Caco-2 (cell line): Measurements from ENCODE around the gene TBRG4. TPM values are rescaled to one million over a fixed set of nuclear protein-coding genes. Genes with fewer than 3 reads are reported as not detected.
"Not testable (repeated sequence)": the region's sequence is repeated elsewhere in the genome, so short reads cannot be mapped to it uniquely, and the experiment has no call there.

Experiments
- BruUV-seq: library from RNA; stranded (reverse); fragments of 400-500 nt; replicated peaks from 2 replicates; lab custom pipeline; 2021; lab: Mats Ljungman, UMichigan
- CTCF ChIA-PET: fragments of 300-600 bp; sonication (Branson Sonifier 250); formaldehyde crosslinking; loops from one replicate; lab custom pipeline; 2022; ENCODE audit warnings: antibody characterized with exemption; lab: Charles Lee
- POLR2A ChIA-PET: fragments of 300-600 bp; sonication (Branson Sonifier 250); formaldehyde crosslinking; loops from one replicate; lab custom pipeline; 2022; ENCODE audit warnings: antibody characterized with exemption; lab: Charles Lee
- DNase-seq, 2 experiments: peaks; one replicate each; pipeline versions ENCODE4 v3.0.0 to v3.0.0-alpha.2; 2020 to 2022
- H3K27me3 ChIP-seq: replicated peaks from 2 replicates; pipeline ENCODE4 v1.6.0; 2011; ENCODE audit warnings: low read length; ENCODE audit not compliant: control insufficient read depth, insufficient read depth
- H3K36me3 ChIP-seq: 2 replicates; pipeline ENCODE4 v1.5.1; 2011; ENCODE audit warnings: low read length; ENCODE audit not compliant: control insufficient read depth, insufficient read depth
- H3K4me1 ChIP-seq: fragments of 250-450 bp; sonication (Bioruptor Pico); 2 replicates; pipeline ENCODE4 v1.5.1; 2020; ENCODE audit warnings: mild to moderate bottlenecking
- H3K4me3 ChIP-seq: 2 replicates; pipeline ENCODE4 v1.5.1; 2011; ENCODE audit warnings: low read depth, mild to moderate bottlenecking, control low read depth, low read length
- H3K9me3 ChIP-seq: fragments of 250-450 bp; sonication (Bioruptor Pico); 2 replicates; pipeline ENCODE4 v1.5.1; 2020; ENCODE audit warnings: mild to moderate bottlenecking, moderate library complexity
- H3K27ac Mint-ChIP-seq: one replicate; pipeline ENCODE4 v1.8.0; 2022; ENCODE audit warnings: mixed read lengths; ENCODE audit not compliant: unreplicated experiment
- H3K27me3 Mint-ChIP-seq: one replicate; pipeline ENCODE4 v1.8.0; 2022; ENCODE audit warnings: mixed read lengths; ENCODE audit not compliant: insufficient read depth, unreplicated experiment
- H3K36me3 Mint-ChIP-seq: one replicate; pipeline ENCODE4 v1.8.0; 2022; ENCODE audit warnings: mild to moderate bottlenecking, mixed read lengths; ENCODE audit not compliant: insufficient read depth, unreplicated experiment
- H3K4me1 Mint-ChIP-seq: one replicate; pipeline ENCODE4 v1.8.0; 2022; ENCODE audit warnings: low read depth, mixed read lengths; ENCODE audit not compliant: unreplicated experiment
- H3K4me3 Mint-ChIP-seq: one replicate; pipeline ENCODE4 v1.8.0; 2022; ENCODE audit warnings: mild to moderate bottlenecking, moderate library complexity, mixed read lengths; ENCODE audit not compliant: unreplicated experiment
- H3K9me3 Mint-ChIP-seq: one replicate; pipeline ENCODE4 v1.8.0; 2022; ENCODE audit warnings: mixed read lengths; ENCODE audit not compliant: unreplicated experiment
- CTCF ChIP-seq, 2 experiments: fragments of 200-600 bp in 1 of 2; IDR thresholded peaks; 1 replicate in 1 of 2; 2 replicates in 1 of 2; pipeline versions ENCODE4 v1.5.1 to v1.8.0; 2011 to 2022; ENCODE audit warnings: antibody characterized with exemption in 1 of 2, control low read depth in 1 of 2, inconsistent platforms in 1 of 2, low read depth in 1 of 2, low read length in 1 of 2, mild to moderate bottlenecking in 1 of 2, moderate library complexity in 1 of 2; ENCODE audit not compliant: insufficient read depth in 1 of 2, severe bottlenecking in 1 of 2, unreplicated experiment in 1 of 2
- intact Hi-C: fragments of 100-400 bp; cut with micrococcal nuclease; formaldehyde crosslinking; loops from one replicate; pipeline ENCODE4 v1.10.0; 2022; ENCODE audit not compliant: unreplicated experiment
- total RNA-seq: library from RNA; stranded (reverse); gene quantifications from 2 replicates; pipeline ENCODE4 v1.2.3, GENCODE V29; 2022

Gene TBRG4
- total RNA-seq, 1 experiment from 2014 or later: 116 TPM

GRCh38 chr7:45114926-45115325, 3.4 kb upstream of the TBRG4 start:
- Mint-ChIP-seq H3K9me3 (no peaks in the 10 kb centered on the region), H3K4me1 (peaks cover 5% of the 10 kb centered on the region), H3K4me3 (no peak overlapping the region), H3K27ac (no peak overlapping the region), H3K27me3 (no peaks in the 10 kb centered on the region), H3K36me3 (peaks cover 24% of the 10 kb centered on the region)
- ChIA-PET POLR2A (interaction anchor here (0.7 kb wide), 2 partner anchors 545 to 748 kb away, joined by 3 to 4 read pairs; no protein-coding TSS in a partner anchor), CTCF (interaction anchor here (0.6 kb wide), 1 partner anchor 872 kb away, joined by 6 read pairs; no protein-coding TSS in a partner anchor)
- Histone ChIP-seq H3K4me1 (peaks cover 4% of the 10 kb centered on the region; the same call in 1 of the 2 replicates), H3K27me3 (no peaks in the 10 kb centered on the region), H3K9me3 (no peaks in the 10 kb centered on the region), H3K4me3 (no peak overlapping the region), H3K36me3 (no peaks in the 10 kb centered on the region; the same call in 1 of the 2 replicates)
- intact Hi-C loops: loop anchor here (5.0 kb wide), 1 partner anchor 128 kb away; no protein-coding TSS in a partner anchor
- BruUV-seq: no TSS peak
- no peak for DNase-seq
- TF ChIP-seq CTCF (IDR thresholded peaks at IDR 0.05; ENCODE audit: insufficient read depth in 1 of 2, low read depth in 1 of 2, low read length in 1 of 2, severe bottlenecking in 1 of 2, unreplicated experiment in 1 of 2): no peak

- H3K27me3 Mint-ChIP-seq, BruUV-seq, POLR2A ChIA-PET, DNase-seq, H3K4me1 Mint-ChIP-seq, H3K4me3 ChIP-seq, H3K36me3 ChIP-seq, CTCF ChIA-PET, H3K27ac Mint-ChIP-seq, H3K27me3 ChIP-seq, H3K4me3 Mint-ChIP-seq, H3K9me3 ChIP-seq, H3K9me3 Mint-ChIP-seq, H3K4me1 ChIP-seq: not testable (repeated sequence)
- intact Hi-C loops: loop anchor here (5.0 kb wide), 1 partner anchor 127 kb away; no protein-coding TSS in a partner anchor
- H3K36me3 Mint-ChIP-seq: peaks cover 26% of the 10 kb centered on the region
Measured at GRCh38 chr7:45114257-45114656, 2.8 kb upstream of the TBRG4 start.

GRCh38 chr7:45112648-45113047, 1.2 kb upstream of the TBRG4 start:
- Mint-ChIP-seq H3K27ac (peak overlapping the region; percentile 99), H3K27me3 (no peaks in the 10 kb centered on the region), H3K4me3 (peak overlapping the region; percentile 95), H3K4me1 (peaks cover 6% of the 10 kb centered on the region), H3K36me3 (peaks cover 42% of the 10 kb centered on the region), H3K9me3 (no peaks in the 10 kb centered on the region)
- no TSS peak for BruUV-seq
- Histone ChIP-seq H3K27me3 (no peaks in the 10 kb centered on the region), H3K4me3 (peak overlapping the region; percentile 99), H3K9me3 (no peaks in the 10 kb centered on the region), H3K36me3 (peaks cover 5% of the 10 kb centered on the region; the same call in 1 of the 2 replicates), H3K4me1 (peaks cover 4% of the 10 kb centered on the region; the same call in 1 of the 2 replicates)
- TF ChIP-seq CTCF (IDR thresholded peaks at IDR 0.05; ENCODE audit: insufficient read depth in 1 of 2, low read depth in 1 of 2, low read length in 1 of 2, severe bottlenecking in 1 of 2, unreplicated experiment in 1 of 2): no peak
- ChIA-PET CTCF (interaction anchor here (1.6 kb wide), 1 partner anchor 24 kb away, joined by 5 read pairs; no protein-coding TSS in a partner anchor), POLR2A (no interaction called here)
- intact Hi-C loops: loop anchor here (5.0 kb wide), 1 partner anchor 125 kb away; no protein-coding TSS in a partner anchor
- no peak for DNase-seq
